Islet of Langerhans (tissue), 1 donor: ENCODE results near the gene SUMF2.
"Not testable (repeated sequence)": the region's sequence is repeated elsewhere in the genome, so short reads cannot be mapped to it uniquely, and the experiment has no call there.

Source experiments
- FAIRE-seq: peaks from one replicate; lab custom pipeline; 2011; peaks lifted over from hg19 to GRCh38; lab: Jason Lieb, UNC

The SUMF2 gene

DNA sequence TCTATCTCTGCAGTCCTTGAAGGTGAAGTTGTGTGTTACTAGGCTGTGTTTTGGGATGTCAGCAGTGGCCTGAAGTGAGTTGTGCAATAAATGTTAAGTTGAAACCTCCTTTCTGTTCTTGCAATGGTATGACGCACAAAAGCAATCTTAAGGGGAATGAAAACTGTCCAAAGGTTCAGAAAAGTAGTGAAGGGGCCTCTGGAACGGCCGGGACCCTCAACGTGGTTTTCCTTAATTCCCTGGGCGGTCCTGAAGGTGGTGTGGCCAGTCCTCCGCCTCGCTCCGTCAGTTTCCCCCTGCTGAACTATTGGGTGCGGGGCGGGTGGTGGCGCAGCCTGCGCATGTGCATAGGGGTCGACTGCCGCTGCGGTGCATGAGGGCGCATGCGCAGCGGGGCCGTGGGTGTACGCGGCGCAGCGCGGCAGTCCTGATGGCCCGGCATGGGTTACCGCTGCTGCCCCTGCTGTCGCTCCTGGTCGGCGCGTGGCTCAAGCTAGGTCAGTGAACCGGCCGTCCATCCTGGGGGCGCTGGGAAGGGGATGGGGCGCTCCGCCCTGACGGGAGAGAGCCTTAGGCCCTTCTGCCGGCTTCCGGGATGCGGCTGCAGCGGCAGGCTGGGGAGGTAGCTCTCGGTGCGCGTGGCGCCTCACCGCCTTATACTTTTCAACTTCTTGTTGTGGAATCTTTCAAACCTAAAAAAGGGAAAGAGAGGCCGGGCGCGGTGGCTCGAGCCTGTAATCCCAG is at the start of gene SUMF2:
TSS of gene SUMF2 (plus strand) at position 405 of the 744 bp plus-strand sequence. CDS start at position 431, 26 bp downstream.
- FAIRE-seq = no peak

DNA sequence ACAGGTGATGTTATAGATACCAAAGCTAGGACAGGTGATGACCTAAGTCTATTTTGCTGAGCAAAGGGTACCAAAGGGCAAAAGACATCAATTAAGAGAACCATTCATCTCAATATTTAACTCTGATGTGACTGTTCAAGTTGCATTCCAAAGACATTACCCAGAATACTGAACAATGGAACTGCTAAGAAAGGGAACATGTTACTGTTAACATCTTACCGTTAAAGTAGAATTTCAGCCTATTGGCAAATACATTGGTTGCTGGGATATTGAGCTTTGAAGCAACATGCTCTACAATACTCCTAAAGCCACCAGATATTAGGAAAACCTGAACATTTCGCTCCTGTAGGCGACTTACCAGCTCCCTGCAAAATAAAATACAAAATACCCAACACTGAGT is 47.1 kb upstream of the SUMF2 start:
- not testable (repeated sequence) for FAIRE-seq

- no peak for FAIRE-seq
Observed at GRCh38 chr7:56019501-56019900, 44.6 kb upstream of the SUMF2 start.

- no peak for FAIRE-seq
Observed at GRCh38 chr7:56023500-56023899, 40.6 kb upstream of the SUMF2 start.

DNA sequence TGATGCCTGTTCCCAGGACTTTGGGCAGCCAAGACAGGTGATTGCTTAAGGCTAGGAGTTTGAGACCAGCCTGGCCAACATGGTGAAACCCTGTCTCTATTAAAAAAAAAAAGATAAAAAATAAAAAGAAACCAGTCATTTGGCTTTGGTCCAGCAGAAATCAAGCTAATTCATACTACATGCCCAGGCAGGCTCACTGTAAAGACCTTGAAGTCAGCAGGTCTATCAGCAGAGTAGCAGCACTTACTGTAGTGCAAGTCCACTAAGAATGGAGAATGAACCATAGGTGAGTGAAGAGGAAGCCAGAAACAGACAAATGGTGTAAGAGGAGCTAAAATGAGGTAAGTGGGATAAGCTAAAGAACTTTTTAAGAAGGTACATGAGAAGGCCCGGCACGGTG is 37.5 kb upstream of the SUMF2 start:
- FAIRE-seq = no peak

- FAIRE-seq = no peak
Observed at GRCh38 chr7:56028942-56029630, 35.0 kb upstream of the SUMF2 start.

GRCh38 chr7:56030340-56030739 is 33.7 kb upstream of the SUMF2 start:
- FAIRE-seq = no peak

GRCh38 chr7:56031556-56031955 is 32.5 kb upstream of the SUMF2 start:
- not testable (repeated sequence) for FAIRE-seq

GRCh38 chr7:56032578-56032977 is 31.5 kb upstream of the SUMF2 start:
- FAIRE-seq = not testable (repeated sequence)

- no peak for FAIRE-seq
Observed at GRCh38 chr7:56033671-56034432, 30.2 kb upstream of the SUMF2 start.

DNA sequence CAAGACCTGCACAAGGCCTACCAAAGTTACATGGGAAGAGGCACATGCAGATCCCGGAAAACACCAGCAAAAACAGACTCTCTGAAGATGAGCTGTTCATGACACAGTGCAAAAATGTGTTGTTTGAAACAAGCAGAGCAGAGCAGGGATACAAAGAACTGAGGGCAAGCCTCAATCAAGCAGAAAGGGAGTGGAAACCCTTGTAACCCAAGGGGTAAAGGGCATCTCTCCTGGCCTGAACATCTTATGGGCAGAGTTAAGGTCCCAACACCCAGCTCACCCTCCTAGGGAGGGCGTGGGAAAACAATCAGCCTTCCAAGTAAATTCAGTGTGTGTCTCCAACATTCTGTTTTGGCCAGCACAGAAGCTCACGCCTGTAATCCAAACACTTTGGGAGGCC is 23.4 kb upstream of the SUMF2 start:
- no peak for FAIRE-seq

DNA sequence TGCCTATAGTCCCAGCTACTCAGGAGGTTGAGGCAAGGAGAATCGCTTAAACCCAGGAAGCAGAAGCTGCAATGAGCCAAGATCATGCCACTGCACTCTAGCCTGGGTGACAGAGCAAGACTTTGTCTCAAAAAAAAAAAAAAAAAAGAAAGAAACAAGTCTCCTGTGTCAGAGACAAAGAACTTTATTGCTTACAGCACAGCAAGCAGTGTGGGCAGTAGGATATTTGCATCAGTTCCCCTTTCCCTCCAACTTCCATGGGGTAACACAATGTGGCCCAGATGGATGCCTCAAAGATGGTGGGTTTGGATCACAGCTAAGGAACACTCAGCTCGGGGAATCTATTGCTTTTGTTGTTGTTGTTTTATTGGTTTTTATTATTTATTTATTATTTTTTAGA is 18.3 kb upstream of the SUMF2 start:
- FAIRE-seq = not testable (repeated sequence)

DNA sequence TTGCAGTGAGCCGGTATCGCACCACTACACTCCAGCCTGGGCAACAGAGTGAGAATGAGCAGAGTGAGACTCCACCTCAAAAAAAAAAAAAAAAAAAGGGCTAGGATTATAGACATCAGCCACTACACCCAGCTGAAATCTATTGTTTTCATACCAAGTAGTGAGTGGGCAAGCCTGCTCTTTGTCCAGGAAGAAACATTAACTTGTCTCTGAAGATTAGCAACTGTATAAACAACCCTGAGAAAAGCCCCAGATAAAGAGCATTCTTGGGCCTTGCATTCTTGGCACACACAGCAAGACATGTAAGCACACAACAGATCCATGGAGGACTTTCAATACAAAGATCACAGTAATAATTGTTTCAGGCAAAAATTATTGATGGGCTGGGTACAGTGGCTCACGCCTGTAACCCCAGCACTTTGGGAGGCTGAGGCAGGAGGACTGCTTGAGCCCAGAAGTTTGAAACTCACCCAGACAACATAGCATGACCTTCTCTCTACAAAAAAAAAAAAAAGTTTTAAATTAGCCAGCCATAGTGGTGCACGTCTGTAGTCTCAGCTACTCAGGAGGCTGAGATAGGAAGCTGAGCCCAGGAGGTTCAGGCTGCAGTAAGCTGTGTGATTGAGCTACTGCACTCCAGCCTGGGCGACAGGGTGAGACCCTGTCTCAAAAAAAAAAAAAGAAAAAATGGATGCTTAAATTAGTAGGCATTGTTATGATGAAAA is 17.2 kb upstream of the SUMF2 start:
- no peak for FAIRE-seq

GRCh38 chr7:56047446-56048116 is 16.5 kb upstream of the SUMF2 start:
- not testable (repeated sequence) for FAIRE-seq

- no peak for FAIRE-seq
Observed at GRCh38 chr7:56048245-56048644, 15.8 kb upstream of the SUMF2 start.

GRCh38 chr7:56048763-56049162 is 15.3 kb upstream of the SUMF2 start:
- FAIRE-seq = not testable (repeated sequence)

GRCh38 chr7:56051053-56051338 is 13.1 kb upstream of the SUMF2 start:
- FAIRE-seq = no peak

DNA sequence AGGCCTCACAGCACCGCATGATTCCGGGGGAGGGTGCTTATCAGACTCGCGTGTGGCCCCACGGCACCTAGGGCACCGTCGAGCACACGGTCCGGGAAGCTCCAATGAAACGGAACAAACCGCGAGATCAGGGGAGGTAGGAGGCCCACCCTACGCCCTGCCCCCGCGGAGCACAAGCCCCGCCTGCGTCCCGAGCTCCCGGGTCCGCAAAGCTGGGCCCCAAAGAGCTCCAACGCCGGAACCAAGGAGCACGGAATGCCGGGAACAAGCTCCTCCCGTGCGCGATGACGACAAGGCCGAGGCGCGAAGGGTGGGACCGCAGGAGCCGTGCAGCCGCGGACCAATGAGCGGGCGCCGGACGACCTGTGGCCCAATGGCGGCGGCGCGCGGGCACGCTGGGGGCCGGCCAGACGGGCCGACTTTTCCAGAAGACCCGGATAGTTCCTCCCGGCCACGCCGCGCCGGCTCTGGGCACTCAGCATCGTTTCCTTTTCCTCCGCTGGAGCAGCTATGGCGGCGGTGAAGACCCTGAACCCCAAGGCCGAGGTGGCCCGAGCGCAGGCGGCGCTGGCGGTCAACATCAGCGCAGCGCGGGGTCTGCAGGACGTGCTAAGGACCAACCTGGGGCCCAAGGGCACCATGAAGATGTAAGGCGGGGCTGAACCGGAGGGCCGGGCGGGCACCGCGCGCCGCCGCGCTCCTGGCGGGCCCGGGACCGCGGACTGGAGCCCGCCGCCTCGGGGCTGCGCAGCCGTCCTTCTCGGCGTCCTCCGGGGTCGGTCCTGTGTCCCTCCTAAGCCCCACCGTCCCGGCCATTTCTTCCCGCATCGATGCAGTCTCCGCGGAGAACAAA is 12.5 kb upstream of the SUMF2 start, which contains the start of the genes CCT6A and PSPH:
TSS of gene CCT6A (plus strand) at position 427 of the 853 bp plus-strand sequence. CDS start at position 511, 84 bp downstream.
TSS of gene PSPH (minus strand) at position 106 of the 853 bp plus-strand sequence. CDS start 30,232 bp downstream, outside the sequence.
- FAIRE-seq = no peak

- no peak for FAIRE-seq
Observed at GRCh38 chr7:56053379-56053778, 10.7 kb upstream of the SUMF2 start.

- FAIRE-seq = no peak
Observed at GRCh38 chr7:56053993-56054392, 10.1 kb upstream of the SUMF2 start.

- FAIRE-seq = no peak
Observed at GRCh38 chr7:56062382-56062781, 1.7 kb upstream of the SUMF2 start.
